Panc1 (cell line): ENCODE measurements around the gene CCND2.

Experiments
- POLR2AphosphoS5 ChIP-seq: IDR thresholded peaks from 2 replicates; pipeline ENCODE4 v1.6.1; 2012; ENCODE audit warnings: mild to moderate bottlenecking, low read depth, low read length, moderate library complexity
- TCF7L2 ChIP-seq: IDR thresholded peaks from 2 replicates; pipeline ENCODE4 v1.6.1; 2011; ENCODE audit warnings: mild to moderate bottlenecking, low read depth, low read length, inconsistent platforms
- TF ChIP-seq, protein P1 (sequence below): fragments of 450-650 bp; IDR thresholded peaks from 2 replicates; pipeline ENCODE4 v1.5.1; 2017; ENCODE audit warnings: mild to moderate bottlenecking
- TF ChIP-seq, protein P2 (sequence below), 2 experiments: IDR thresholded peaks; 2 replicates each; pipeline ENCODE4 v1.6.1; 2011 to 2012; ENCODE audit warnings: low read depth in 2 of 2, control low read depth in 1 of 2, low read length in 1 of 2, mild to moderate bottlenecking in 1 of 2, moderate library complexity in 1 of 2; ENCODE audit not compliant: insufficient read depth in 1 of 2

DNA sequence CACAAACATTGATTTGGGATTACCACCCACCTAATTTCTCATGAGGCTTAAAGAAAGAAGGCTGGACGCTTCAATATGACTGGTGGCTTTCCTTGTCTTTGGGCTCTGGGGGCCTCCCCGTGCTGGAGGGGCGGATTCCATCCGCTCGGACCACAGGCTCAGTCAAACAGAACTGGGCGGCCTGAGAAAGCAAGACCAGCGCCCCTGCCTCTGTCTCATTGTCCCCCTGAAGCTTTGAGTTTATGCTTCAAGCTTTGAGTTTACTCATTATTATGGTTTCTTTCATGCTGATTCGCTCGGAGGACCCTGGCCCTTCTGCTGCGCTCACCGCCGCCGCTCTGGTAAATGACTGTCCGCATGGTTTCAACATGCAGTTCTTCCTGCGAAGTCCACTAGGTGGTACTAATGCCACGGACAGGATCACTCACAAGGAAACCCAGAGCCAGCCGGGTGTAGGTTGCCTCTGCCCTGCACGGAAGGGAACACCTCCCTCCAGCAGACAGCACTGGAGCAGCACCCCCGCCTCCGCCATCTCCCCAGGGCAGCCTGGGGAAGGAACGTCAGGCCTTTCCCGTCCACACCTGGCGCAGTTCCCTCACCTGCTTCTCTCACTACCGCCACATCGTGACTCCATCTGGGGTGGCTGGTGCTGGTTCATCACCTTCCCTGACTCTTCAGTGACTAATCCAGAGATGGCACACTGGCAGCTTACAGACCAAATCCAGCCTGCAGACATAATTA is 34.2 kb downstream of the CCND2 start:
- TF ChIP-seq, protein P1, sequence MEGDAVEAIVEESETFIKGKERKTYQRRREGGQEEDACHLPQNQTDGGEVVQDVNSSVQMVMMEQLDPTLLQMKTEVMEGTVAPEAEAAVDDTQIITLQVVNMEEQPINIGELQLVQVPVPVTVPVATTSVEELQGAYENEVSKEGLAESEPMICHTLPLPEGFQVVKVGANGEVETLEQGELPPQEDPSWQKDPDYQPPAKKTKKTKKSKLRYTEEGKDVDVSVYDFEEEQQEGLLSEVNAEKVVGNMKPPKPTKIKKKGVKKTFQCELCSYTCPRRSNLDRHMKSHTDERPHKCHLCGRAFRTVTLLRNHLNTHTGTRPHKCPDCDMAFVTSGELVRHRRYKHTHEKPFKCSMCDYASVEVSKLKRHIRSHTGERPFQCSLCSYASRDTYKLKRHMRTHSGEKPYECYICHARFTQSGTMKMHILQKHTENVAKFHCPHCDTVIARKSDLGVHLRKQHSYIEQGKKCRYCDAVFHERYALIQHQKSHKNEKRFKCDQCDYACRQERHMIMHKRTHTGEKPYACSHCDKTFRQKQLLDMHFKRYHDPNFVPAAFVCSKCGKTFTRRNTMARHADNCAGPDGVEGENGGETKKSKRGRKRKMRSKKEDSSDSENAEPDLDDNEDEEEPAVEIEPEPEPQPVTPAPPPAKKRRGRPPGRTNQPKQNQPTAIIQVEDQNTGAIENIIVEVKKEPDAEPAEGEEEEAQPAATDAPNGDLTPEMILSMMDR, result peak; percentile 83
- TF ChIP-seq, protein P2, sequence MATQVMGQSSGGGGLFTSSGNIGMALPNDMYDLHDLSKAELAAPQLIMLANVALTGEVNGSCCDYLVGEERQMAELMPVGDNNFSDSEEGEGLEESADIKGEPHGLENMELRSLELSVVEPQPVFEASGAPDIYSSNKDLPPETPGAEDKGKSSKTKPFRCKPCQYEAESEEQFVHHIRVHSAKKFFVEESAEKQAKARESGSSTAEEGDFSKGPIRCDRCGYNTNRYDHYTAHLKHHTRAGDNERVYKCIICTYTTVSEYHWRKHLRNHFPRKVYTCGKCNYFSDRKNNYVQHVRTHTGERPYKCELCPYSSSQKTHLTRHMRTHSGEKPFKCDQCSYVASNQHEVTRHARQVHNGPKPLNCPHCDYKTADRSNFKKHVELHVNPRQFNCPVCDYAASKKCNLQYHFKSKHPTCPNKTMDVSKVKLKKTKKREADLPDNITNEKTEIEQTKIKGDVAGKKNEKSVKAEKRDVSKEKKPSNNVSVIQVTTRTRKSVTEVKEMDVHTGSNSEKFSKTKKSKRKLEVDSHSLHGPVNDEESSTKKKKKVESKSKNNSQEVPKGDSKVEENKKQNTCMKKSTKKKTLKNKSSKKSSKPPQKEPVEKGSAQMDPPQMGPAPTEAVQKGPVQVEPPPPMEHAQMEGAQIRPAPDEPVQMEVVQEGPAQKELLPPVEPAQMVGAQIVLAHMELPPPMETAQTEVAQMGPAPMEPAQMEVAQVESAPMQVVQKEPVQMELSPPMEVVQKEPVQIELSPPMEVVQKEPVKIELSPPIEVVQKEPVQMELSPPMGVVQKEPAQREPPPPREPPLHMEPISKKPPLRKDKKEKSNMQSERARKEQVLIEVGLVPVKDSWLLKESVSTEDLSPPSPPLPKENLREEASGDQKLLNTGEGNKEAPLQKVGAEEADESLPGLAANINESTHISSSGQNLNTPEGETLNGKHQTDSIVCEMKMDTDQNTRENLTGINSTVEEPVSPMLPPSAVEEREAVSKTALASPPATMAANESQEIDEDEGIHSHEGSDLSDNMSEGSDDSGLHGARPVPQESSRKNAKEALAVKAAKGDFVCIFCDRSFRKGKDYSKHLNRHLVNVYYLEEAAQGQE (IDR thresholded peaks at IDR 0.05; ENCODE audit: insufficient read depth in 1 of 2, low read depth in 2 of 2, low read length in 1 of 2), result no peak
- no peak for TF ChIP-seq TCF7L2
- no peak for TF ChIP-seq POLR2AphosphoS5
